Osteoblast (primary cell): ENCODE data around the gene DYNC2H1. TPM values are rescaled to one million over a fixed set of nuclear protein-coding genes. Genes with fewer than 3 reads are reported as not detected.

Experiments
- DNase-seq: peaks from one replicate; pipeline ENCODE4 v3.0.0; 2011; ENCODE audit warnings: low spot score, mixed read lengths; ENCODE audit not compliant: insufficient read length; ENCODE audit errors: missing footprints
- H2AFZ ChIP-seq: 2 replicates; pipeline ENCODE4 v1.6.0; 2011; ENCODE audit warnings: mild to moderate bottlenecking, low read length
- H3K27ac ChIP-seq: 2 replicates; pipeline ENCODE4 v1.5.1; 2011; ENCODE audit warnings: mild to moderate bottlenecking, low read depth, low read length, moderate library complexity
- H3K27me3 ChIP-seq: 2 replicates; pipeline ENCODE4 v1.6.0; 2012; ENCODE audit warnings: mild to moderate bottlenecking, control low read depth, inconsistent platforms, low read length, moderate library complexity; ENCODE audit not compliant: insufficient read depth
- H3K36me3 ChIP-seq: 2 replicates; pipeline ENCODE4 v1.5.1; 2011; ENCODE audit warnings: mild to moderate bottlenecking, low read length, control low read depth, moderate library complexity; ENCODE audit not compliant: insufficient read depth
- H3K4me1 ChIP-seq: 2 replicates; pipeline ENCODE4 v1.5.1; 2011; ENCODE audit warnings: mild to moderate bottlenecking, low read length, control low read depth, moderate library complexity; ENCODE audit not compliant: insufficient read depth
- H3K4me2 ChIP-seq: 2 replicates; pipeline ENCODE4 v1.6.0; 2011; ENCODE audit warnings: mild to moderate bottlenecking, low read length; ENCODE audit not compliant: insufficient read depth
- H3K4me3 ChIP-seq: fragments of 200-600 bp; sonication (generic); 3 replicates; pipeline ENCODE4 v1.5.1; 2012; ENCODE audit warnings: mild to moderate bottlenecking, low read length, inconsistent platforms; ENCODE audit not compliant: insufficient read depth
- H3K79me2 ChIP-seq: 2 replicates; pipeline ENCODE4 v1.6.0; 2012; ENCODE audit warnings: mild to moderate bottlenecking, low read length, control low read depth, inconsistent platforms; ENCODE audit not compliant: insufficient read depth
- H3K9me3 ChIP-seq: 2 replicates; pipeline ENCODE4 v1.5.1; 2011; ENCODE audit warnings: low read depth, low read length, control low read depth
- H4K20me1 ChIP-seq: 2 replicates; pipeline ENCODE4 v1.6.0; 2012; ENCODE audit warnings: mild to moderate bottlenecking, low read length, control low read depth; ENCODE audit not compliant: insufficient read depth
- CTCF ChIP-seq: IDR thresholded peaks from 2 replicates; pipeline ENCODE4 v1.5.1; 2011; ENCODE audit warnings: mild to moderate bottlenecking, low read depth, low read length, moderate library complexity; ENCODE audit errors: extremely low read depth
- total RNA-seq: library from RNA; depleted of rRNA; stranded (reverse); fragments of >200 nt; gene quantifications from 2 replicates; pipeline ENCODE4 v1.2.3, GENCODE V29; 2012

Gene DYNC2H1
- total RNA-seq, 1 donor, result 82.2 TPM

DNA sequence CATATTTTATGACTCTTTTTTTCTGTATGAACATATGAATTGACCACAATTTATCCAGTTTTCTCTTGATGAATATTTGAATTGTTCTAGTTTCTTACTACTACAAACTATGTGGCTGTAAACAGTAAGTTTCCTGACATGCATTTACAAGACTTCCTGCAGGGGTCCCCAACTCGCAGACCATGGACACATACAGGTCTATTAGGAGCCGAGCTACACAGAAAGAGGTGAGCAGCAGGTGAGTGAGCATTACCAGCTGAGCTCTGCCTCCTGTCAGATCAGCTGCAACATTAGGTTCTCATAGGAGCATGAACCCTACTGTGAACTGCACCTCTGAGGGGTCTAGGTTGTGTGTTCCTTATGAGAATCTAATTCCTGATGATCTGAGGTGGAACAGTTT is 379.4 kb downstream of the DYNC2H1 start:
- no peaks in the 10 kb centered on the region for H3K27me3 ChIP-seq
- H3K4me3 ChIP-seq, result no peak overlapping the region
- H3K4me1 ChIP-seq, result peaks cover 4% of the 10 kb centered on the region
- H3K27ac ChIP-seq, result no peak overlapping the region
- H2AFZ ChIP-seq, result no peak overlapping the region
- no peaks in the 10 kb centered on the region for H3K36me3 ChIP-seq
- H3K79me2 ChIP-seq, result no peaks in the 10 kb centered on the region
- DNase-seq, result no peak
- no peaks in the 10 kb centered on the region for H3K9me3 ChIP-seq
- no peak for TF ChIP-seq CTCF
- no peaks in the 10 kb centered on the region for H4K20me1 ChIP-seq
- no peak overlapping the region for H3K4me2 ChIP-seq

DNA sequence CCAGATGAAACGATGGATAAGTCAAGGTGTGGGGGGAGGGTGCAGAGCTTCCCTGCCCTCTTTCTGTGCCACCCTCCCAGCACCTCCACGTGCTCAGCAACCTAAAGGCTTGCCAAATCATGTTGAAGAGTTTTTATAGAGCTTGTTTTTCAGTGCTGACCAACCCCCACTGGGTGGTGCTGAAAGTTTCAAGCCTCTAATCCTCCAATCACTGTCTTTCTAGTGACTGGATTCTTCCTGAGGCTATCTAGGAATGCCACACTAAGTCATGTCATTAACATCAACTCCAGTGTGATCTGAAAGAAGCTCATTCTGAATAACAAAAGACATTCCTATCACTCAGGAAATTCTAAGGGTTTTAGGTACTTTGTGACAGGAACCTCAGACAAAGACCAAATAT is 382.6 kb downstream of the DYNC2H1 start:
- no peaks in the 10 kb centered on the region for H3K27me3 ChIP-seq

GRCh38 chr11:103494491-103494890 is 385.3 kb downstream of the DYNC2H1 start:
- no peaks in the 10 kb centered on the region for H3K4me1 ChIP-seq
- H3K27ac ChIP-seq, result no peak overlapping the region
- no peak for TF ChIP-seq CTCF
- no peak overlapping the region for H2AFZ ChIP-seq
- no peak for DNase-seq
- H3K27me3 ChIP-seq, result no peaks in the 10 kb centered on the region
- H3K79me2 ChIP-seq, result no peaks in the 10 kb centered on the region
- H4K20me1 ChIP-seq, result no peaks in the 10 kb centered on the region
- no peak overlapping the region for H3K4me3 ChIP-seq
- H3K4me2 ChIP-seq, result no peak overlapping the region
- no peaks in the 10 kb centered on the region for H3K9me3 ChIP-seq
- no peaks in the 10 kb centered on the region for H3K36me3 ChIP-seq

More for the DNA sequence above, 382.6 kb downstream of the DYNC2H1 start:
- H3K36me3 ChIP-seq, result no peaks in the 10 kb centered on the region
- no peak overlapping the region for H3K4me3 ChIP-seq
- no peak overlapping the region for H3K27ac ChIP-seq
- H3K9me3 ChIP-seq, result no peaks in the 10 kb centered on the region
- no peak for TF ChIP-seq CTCF
- no peaks in the 10 kb centered on the region for H3K79me2 ChIP-seq
- no peak for DNase-seq
- H3K4me1 ChIP-seq, result peaks cover 2% of the 10 kb centered on the region
- no peak overlapping the region for H3K4me2 ChIP-seq
- no peak overlapping the region for H2AFZ ChIP-seq
- no peaks in the 10 kb centered on the region for H4K20me1 ChIP-seq

- no peaks in the 10 kb centered on the region for H3K36me3 ChIP-seq
- no peaks in the 10 kb centered on the region for H3K9me3 ChIP-seq
- DNase-seq, result no peak
- no peaks in the 10 kb centered on the region for H3K79me2 ChIP-seq
- H2AFZ ChIP-seq, result no peak overlapping the region
- H3K4me3 ChIP-seq, result no peak overlapping the region
- H3K4me1 ChIP-seq, result no peaks in the 10 kb centered on the region
- H3K27me3 ChIP-seq, result no peaks in the 10 kb centered on the region
- H3K27ac ChIP-seq, result no peak overlapping the region
- H3K4me2 ChIP-seq, result no peak overlapping the region
- H4K20me1 ChIP-seq, result no peaks in the 10 kb centered on the region
- no peak for TF ChIP-seq CTCF
Measured at GRCh38 chr11:103497268-103497667, 388.0 kb downstream of the DYNC2H1 start.
